Measurements from ENCODE around the gene NEU2.
"Not testable (repeated sequence)": the region's sequence is repeated elsewhere in the genome, so short reads cannot be mapped to it uniquely, and the experiment has no call there.

The NEU2 gene

GRCh38 chr2:233010569-233011267 is 21.8 kb upstream of the NEU2 start:
- DNase-seq, result no peak

- no peak for DNase-seq
Measured at GRCh38 chr2:233011268-233011650, 21.2 kb upstream of the NEU2 start.

DNA sequence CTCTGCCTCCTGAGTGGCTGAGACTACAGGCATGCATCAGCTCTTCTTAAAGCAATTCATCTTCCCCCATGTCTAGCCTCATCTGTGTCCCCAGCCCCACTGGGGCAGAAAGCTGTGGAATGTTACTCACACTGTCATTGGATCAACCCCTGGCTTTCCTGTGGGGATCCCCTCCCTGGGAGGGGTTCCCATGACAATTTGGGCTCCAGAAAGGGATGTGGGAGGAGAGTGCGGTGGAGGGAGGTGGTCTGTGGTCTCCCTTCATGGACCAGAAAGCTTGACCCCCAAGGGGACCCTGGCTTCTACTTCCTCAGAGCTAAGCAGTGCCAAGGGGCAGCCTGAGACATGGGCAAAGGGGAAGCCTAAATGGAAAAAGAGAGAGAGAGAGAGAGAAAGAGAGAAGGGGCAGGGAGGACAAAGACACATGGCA is 20.8 kb upstream of the NEU2 start:
- DNase-seq, result no peak

DNA sequence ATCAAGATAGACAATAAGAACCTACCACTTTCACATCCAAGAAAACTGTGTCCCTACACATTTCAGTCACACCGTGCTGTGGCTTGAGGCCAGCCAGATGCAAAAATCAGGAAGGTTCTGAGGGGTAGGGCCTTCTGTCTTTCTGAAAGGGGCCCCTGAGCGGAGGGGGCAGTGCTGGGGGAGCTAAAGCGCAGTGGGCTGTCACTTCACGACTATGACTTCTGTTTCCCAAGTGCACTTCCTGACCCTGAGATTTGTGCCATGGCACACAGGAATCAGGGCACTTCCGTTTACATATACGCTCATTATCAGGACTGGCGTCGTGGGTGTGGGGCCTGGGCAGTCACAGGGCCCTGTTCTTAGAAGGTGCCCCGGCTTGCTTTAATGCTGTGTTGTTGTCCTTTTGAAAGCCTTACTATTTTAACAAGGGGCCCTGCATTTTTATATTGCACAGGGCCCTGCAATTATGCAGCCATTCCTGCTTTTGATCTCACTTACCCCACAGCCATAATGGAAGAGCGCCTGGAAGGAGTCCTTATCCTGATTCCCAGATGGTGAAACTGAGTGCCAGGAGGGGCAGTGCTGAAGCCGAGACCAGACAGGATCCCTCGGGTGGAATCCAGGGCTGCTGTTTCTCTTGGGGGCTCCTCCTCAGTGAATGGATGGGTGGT is 20.0 kb upstream of the NEU2 start:
- DNase-seq, result no peak

DNA sequence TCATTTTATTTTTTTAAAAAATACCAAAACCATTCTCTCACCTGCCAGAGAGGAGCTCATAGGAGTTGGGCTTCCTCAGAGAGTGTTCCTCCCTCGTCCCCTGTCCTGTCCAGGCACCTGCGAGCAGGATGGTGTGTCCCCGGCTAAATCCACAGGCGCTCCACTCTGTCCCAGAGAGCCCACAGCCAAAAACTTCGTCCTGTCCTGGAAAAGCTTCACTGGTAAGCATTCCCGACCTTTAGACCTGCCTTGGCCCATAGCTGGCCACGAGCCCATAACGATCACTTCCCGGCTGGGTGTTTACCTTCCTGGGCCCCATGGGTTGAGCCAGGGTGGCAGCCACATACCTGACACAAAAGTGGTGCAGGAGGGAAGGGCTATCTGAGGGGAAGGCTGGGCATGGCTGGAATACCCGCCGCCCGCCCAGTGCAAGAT is 19.4 kb upstream of the NEU2 start, which contains the start of gene NGEF:
Gene NGEF (minus strand): TSS at position 230 of the 435 bp plus-strand sequence. CDS start 38,366 bp downstream, outside the sequence.
- DNase-seq, result no peak

GRCh38 chr2:233013650-233014049 is 18.8 kb upstream of the NEU2 start:
- DNase-seq, result no peak

DNA sequence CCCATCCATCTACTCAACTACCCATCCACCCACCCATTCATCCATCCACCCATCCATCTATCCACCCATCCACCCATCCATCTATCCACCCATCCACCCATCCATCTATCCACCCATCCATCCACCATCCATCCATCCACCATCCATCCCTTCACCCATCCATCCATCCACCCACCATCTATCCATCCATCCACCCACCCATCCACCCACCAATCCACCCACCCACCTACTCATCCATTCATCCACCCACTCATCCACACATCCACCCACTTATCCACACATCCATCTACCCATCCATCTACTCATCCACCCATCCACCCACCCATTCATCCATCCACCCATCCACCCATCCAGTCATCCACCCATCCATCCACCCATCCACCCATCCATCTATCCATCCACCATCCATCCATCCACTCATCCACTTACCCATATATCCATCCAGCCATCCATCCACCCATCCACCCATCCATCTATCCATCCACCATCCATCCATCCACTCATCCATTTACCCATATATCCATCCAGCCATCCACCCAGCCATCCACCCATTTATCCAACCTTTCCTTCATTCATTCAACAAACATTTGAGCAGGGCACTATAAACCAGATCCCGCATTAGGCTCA is 17.3 kb upstream of the NEU2 start:
- DNase-seq, result no peak

GRCh38 chr2:233017947-233018346 is 14.5 kb upstream of the NEU2 start:
- DNase-seq, result no peak

DNA sequence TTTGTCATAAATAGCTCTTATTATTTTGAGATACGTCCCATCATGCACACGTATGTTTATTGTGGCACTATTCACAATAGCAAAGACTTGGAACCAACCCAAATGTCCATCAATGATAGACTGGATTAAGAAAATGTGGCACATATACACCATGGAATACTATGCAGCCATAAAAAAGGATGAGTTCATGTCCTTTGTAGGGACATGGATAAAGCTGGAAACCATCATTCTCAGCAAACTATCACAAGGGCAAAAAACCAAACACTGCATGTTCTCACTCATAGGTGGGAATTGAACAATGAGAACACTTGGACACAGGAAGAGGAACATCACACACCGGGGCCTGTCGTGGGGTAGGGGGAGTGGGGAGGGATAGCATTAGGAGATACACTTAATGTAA is 12.9 kb upstream of the NEU2 start:
- DNase-seq, result not testable (repeated sequence)

DNA sequence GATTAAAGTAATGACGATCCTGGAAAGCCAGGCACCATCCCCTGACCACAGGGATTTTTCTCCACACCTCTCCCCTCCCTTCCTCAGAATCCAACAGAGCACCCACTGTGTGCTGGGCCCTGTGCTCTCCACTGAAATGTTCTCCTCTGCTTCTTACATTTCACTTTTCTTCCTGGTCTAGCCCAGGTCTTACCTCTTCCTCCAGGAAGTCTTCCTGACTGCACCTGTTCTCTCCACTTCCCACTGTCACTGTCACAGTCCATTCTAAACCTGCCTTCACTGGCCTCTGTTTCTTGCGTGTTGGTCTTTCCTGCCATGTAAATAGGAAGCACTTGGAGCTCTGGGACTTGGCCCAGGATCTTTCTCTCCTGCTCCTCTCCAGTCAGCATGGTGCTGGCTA is 12.0 kb upstream of the NEU2 start:
- no peak for DNase-seq

DNA sequence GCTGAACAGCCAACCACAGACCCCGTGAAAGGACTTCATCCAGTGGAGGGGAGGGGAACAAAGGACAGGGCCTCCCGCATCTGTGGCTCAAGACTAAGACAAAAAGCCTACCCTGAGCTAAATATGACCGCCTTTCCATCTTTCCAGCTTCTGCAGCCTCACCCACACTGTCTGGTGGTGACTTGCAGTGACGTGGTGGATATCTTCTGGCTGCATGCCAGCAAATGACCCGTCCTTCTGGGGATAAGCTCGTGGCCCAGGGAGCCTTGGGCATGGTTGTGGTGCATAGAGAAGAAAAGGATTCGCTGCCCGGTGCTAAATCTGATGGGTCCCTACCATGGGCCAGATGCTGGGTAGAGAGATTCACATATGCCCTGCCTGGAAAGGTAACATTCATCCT is 10.7 kb upstream of the NEU2 start:
- no peak for DNase-seq

GRCh38 chr2:233022561-233022960 is 9.9 kb upstream of the NEU2 start:
- DNase-seq, result no peak

DNA sequence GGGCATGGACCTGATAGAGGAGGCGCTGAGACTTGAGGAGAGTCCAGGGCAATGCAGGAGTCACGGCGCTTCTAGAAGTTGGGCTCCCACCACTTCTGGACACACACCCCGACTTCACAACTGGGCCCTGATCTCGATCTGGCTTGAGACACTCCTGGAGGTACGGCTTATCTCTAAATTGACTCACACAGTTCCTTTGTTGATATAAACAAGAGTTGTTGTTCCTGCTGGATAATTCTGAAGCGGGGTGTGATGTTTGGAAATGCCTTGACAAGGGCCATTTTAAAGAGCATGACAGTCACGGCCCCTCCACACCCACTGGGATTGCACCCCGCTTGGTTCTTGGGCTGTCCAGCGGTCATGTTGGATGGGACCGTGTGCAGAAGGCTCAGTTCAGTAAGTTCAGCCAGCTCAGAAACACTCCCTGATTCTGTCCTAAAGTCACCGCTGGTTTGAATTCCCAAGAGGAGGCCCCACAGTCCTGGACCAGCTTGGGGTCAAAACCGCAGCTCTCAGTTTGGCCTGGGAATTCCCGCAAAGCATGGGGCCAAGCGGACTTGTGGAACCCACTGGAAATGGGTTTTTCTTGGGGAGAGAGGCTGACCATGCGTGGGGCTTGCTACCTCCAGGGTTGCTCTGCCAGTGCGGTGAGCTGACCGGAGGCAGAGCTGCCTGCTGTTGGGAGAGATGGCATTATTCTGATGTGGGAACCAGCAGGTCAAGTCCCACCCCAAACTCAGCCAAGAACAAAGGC is 9.3 kb upstream of the NEU2 start:
- no peak for DNase-seq

DNA sequence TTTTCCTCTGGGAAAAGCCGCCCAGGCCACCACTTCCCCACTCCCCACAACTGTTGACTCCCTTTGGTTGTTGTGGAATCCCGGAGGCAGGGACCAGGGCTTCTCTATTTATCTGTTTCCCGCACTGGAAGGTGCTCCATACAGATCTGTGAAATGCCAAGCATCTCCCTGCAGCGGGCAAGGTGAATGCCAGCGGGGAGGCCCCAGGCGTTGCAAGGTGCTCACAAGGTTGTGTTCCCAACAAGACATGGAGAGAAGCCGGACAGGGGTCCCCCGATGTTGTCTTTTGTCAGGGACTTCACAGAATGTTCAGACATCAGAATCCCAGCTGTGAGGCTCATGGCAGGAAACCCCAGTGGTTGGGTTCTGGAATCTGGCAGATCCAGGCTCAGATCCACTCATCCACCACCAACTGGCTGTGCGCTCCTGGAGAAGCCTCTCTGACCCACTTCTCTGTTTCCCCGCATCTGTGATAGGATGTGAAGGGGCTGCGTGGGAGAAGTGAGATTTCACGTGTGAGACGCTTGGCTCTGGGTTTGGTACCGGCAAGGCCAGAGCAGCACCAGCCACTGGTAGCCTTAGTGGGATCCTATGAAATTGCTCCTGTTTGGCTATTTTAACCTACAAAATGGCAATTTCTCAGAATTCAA is 8.6 kb upstream of the NEU2 start:
- DNase-seq, result no peak

DNA sequence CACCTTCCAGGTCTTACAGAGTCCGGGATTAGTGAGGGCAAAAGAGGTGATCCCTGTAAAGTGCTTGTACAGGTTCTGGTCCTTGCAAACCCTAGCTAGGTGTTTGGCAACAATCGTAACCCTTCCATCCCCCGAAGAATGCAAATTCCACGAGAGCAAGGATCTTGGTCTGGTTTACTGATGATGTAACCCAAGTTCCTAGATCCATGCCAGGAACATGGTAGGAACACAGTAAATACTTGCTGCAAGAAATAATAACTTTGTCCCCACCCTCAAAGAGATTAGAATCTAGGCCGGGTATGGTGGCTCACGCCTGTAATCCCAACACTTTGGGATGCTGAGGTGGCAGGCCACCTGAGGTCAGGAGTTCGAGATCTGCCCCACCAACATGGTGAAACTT is 6.8 kb upstream of the NEU2 start:
- no peak for DNase-seq

DNA sequence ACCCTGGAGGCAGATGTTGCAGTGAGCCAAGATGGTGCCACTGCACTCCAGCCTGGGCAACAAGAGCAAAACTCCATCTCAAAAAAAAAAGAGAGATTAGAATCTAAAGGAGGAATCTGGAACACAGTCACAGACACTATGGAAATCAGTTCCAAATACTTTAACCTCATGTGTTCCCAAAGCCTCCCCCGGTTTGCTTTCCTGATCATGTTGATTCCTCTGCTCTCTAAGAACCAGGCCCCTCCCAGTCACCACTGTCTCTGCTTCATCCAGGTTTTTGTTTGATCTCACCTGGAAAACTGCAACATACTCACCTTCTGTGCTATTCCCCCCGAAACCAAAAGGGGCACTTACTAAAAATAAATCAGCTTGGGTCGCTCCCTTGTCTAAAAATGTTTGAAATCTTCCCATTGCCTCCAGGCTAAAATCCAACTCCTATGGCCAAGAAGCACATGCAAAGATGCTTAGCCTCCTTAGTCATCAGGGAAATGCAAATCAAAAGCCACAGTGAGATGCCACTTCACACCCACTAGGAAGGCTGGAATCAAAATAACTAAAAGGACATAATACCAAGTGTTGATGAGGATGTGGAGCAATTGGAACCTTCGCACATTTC is 6.2 kb upstream of the NEU2 start:
- DNase-seq, result no peak

- DNase-seq, result no peak
Measured at GRCh38 chr2:233029321-233029720, 3.2 kb upstream of the NEU2 start.

DNA sequence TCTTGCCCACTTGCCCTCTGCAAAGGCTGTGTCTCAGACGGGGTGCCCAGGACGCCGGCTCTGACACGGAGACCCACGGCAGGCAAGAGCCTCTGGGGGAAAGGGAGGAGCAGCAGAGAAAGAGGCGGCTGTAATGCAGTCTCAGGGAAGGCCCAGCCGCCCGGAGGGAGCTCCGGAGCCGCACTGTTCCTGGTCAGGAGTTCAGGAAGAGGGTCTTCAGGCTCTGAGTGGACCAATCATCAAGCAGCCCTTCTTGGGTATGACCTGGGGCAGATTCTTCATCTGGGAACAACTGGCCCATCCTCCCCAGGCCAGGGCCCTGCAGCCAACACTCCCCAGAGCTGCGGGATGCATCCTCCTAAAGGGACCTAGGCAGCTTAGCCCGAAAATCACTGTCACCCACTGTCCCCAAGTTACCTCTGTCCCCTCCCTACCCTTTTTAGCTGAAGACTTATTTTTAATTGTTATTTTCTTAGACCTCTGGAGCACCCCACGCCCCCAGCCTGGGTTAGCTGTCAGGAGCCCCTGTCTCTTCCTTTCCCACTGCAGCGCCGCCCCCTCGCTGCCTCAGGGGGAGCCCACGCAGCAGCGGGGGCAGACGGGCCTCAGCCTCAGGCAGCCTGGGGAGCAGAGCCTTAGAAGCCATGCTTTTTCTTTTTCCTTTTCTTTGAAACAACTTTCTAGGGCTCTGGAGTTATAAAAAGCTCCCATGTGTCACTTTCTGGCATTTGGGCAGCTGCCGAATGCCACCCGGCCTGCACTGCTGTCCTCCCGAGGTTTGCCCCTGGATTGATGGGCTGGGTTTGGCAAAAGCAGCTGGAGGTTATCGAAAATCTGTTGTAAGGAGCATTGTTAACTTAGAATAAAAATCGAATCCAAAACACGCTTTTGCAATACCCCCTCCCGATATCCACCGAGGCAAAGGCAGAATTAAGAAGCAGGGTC is 644 bp upstream of the NEU2 start:
- DNase-seq, result no peak

- DNase-seq, result no peak
Measured at GRCh38 chr2:233033672-233034071, 1.2 kb downstream of the NEU2 start.

GRCh38 chr2:233034091-233034882 is 1.8 kb downstream of the NEU2 start:
- no peak for DNase-seq

Measured in NCI-H526 treated with DMSO at 0.1 percent for 48 hours (cell line).